Measurements from ENCODE around the gene KIF26A.

Gene KIF26A

DNA sequence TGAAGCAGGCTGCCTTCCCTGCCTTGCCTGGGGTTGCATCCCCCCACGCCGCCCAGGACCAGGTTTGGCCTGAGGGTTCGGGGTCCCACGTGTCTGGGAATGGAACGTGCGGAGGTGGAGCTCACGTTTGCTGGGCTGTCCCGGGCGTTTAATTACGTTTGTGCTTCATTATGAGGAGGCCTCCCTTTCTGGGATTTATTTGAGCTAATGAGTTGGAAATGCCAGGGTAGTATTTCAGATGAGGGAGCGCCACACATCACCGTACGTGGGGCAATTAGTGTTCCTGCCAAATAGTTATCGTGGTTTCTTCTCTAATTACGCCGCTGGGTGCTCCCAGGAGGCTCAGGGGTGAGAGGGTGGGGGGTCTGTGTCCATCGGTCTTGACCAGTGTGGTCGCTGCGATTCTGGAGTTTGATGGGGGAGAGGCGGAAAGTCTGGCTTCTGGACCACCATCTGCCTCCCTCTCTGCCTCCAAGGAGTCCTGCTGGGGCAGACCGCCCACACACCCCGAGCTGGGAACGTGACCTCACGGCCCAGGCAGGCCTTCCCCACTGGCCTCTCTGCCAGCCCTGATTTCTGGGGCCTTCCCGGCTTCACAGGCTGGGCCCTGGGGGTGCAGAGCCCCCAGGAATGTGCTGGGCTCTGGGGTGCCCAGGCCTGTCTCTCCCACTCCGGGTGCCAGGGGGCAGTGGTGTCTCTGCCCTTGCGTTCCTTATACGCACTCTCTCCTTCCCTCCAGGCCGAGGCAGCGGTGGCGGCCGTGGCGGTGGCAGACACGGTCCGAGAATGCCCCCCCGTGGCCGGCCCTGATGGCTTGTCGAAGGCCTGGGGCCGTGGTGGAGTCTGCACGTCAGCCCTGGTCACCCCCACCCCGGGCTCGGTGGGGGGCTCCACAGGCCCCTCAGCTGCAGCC lies 18.9 kb downstream of the KIF26A start:
- DNase-seq (ENCODE audit: low spot score), result no peak

DNA sequence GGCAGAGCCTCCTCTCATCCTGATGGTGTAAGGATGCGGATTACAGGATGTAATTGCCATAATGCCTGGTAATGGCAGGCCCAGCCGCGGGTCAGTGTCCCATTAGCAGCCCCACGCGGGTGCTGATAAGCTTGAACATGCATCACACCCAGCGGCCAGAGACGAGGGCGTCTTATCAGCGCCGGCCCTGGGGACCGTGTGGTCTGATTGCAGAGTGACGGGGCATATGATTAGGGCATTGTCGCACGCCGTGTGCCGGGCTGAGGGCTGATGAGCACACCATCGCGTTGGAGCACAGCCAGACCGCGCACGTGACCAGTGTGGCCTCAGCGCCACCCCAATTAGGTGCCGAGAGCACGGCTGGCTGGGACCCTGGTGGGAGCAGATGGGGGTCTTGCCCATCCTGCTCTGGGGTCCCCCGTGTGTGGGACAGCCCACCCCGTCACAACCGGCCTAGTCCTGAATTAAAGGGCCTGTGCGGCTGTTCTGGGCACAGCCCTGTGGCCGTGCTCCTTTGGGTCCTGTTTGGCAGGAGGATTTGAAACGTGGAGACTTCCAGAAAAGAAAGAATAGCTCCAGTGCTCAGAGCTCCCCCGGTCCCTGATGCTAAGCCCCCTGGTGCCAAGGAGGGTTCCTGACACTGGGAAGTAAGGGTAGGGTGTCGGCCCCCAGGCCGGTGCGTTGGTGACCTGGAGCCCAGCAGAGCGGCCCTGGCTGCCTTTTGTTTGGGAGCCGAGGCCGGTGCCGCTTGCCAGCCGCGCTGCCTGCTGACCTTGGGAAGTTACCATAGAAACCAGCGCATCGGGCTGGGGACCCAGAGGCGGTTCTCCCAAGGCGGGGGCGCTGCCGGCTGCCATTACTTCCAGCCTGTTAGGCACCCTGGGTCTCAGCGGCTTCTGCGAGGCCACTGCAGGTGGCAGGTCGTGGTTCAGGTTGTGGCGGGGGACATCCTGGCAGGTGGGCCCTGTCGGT lies 20.7 kb downstream of the KIF26A start:
- DNase-seq (ENCODE audit: low spot score), result no peak

DNA sequence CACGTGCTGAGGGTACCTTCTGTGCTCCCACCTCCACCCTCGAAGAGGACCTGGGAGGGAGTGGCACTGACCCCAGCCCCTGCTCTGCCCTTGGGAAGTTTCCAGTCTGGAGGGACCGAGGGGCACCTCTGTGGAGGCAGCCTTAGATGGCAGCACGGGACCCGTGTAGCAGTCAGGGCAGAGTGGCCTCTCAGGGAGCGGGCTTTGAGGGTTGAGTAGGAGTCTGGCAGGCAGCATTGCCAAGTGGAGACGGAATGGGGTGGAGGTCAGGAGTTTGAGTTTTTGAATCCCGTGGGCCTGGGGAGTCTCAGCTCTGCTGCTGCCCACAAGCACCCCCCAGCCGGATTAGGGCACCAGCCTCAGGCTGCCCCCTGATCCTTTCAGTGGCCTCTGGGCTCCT lies 21.6 kb downstream of the KIF26A start:
- DNase-seq (ENCODE audit: low spot score), result no peak

DNA sequence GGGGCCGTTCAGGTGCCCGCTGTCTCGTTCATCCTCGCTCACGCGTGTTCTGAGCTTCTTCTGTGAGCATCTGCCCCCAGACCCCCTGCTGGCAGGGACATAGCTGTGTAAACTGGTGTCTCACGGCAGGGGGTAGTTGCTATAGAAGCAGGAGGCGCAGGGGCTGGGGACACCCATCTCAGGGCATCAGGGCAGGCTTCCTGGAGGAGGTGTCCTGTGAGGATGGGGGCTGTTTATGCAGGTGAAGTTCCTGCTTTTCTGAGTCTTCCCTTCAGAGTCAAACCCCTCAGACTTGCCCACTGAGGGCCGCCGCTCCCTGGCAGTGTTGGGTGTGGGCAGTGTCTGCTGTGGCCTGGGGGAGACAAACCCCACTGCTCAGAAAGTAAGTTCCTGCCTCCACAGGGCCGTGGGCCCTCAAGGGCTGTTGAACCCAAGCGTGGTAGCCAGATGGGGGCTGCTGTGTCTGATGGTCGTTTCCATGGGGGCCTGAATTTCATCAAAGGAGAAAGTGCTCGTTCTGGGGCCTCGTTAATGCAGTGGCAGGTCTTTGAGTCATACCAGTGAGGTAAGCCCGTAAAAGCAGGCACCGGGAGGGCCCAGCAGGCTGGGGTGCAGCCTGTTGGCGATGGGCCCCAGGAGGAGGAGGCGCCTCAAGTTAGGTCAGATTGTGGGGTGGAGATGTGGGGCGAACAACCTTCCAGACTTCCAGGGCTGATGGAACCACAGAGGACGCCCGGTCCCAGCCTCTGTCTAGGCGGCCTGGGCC lies 23.4 kb downstream of the KIF26A start:
- no peak for DNase-seq (ENCODE audit: low spot score)

DNA sequence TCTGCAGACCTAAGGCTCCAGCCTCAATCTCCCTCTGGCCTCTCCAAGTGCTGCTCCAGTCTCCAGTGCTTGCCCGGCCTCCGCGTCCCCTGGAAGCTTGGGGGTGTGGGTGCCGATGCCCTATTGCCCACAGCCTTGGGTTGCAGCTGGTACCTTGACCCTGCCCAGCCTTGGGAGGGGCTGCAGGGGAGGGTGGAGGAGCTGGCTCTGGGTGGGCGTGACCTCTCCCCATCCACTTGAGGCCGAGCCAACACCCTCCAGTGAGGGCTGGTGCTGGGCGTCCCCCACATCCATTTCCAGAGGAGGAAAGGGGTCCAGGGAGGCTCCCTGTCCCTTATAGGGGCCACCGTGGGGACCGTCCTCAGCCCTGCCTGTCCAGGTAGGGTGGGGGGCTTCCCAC lies 24.1 kb downstream of the KIF26A start:
- DNase-seq (ENCODE audit: low spot score), result no peak

DNA sequence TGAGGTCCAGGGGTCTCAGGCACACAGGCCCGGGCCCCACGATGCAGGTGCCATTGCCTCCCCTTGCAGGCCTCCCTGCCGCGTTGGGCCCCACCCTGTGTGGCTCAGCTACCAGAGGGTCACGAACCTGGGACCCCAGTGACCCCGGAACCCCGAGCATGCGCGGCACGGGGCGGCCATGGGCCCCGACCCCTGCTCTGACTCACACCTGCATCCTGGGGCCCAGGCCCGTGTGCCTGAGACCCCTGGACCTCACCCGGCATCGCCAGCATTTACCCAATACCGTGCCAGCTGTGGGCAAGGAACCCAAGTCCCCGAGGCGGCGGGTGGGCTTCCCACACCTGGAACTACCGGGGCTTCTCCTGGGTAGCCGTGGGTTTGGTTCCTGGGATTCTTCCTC lies 25.2 kb downstream of the KIF26A start:
- DNase-seq (ENCODE audit: low spot score), result no peak

DNA sequence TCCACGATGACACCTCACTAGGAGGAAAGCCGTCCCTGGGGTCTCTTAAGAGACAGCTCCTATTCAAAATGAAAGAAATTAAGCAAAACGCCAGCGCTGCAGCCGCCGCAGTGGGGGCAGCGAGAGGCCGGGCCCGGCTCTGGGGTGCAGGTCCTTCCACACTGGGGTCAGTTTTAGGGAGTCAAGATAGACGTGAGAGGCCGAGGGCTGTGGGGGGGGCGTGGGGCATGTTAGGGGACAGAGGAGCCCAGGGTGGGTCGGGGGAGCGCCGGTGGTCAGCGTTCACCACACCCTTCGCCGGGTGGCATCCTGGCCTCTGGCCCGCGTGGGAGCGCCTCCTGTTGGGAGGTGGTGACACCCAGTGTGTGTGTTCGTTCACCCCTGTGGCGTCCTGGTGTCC lies 25.7 kb downstream of the KIF26A start:
- DNase-seq (ENCODE audit: low spot score), result no peak

DNA sequence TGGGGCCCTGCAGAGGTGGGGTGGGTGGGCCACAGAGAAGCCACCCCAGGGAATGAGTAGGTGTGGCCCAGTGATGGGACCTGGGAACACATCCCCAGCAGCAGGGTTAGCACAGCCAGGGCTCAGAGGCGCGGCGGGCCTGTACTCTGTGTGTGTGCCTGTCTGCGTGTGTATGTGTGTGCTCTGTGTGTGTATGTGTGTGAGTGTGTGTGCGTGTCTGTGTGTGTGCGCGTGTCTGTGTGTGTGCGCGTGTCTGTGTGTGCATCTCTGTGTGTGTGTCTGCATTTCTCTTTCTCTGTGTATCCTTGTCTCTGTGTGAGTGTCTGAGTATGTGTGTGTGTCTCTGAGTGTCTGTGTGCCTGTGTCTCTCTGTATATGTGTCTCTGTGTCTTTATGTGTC lies 26.1 kb downstream of the KIF26A start:
- no peak for DNase-seq (ENCODE audit: low spot score)

DNA sequence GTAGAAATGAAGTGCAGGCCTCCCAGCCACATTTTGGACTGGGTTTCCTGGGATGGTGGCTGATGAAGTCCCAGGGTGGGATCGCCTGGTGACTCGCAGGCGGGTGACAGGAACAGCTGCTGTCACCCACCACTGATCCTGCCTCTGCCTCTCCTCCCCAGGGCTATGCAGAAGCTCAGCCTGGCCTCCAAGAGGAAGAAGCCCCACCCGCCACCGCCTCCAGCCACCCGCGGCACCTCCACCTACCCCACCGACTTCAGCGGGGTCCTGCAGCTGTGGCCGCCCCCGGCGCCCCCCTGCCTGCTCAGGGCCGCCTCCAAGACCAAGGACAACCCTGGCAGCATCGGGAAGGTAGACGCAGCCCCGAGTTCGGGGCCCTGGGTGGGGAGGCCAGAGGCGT lies 28.3 kb downstream of the KIF26A start:
- DNase-seq (ENCODE audit: low spot score), result no peak

DNA sequence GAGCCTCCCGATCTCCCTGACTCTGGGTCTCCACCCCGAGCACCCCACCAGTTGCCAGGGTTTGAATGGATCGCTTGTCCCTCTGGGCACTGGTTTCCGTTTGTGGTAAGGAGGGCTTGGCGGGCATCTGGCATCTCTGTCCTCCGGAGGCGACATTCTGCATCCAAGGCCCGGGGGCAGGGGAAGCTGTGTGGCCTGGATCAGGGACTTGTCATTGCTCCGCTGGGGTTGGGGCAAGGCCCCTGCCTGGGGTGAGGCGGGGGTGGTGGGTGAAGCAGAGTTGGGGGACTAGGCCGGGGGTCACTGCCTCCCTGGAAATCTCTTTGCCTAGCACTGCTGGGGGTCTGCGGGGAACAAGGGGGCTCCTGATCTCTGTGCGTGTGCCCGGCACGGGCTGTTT lies 30.2 kb downstream of the KIF26A start:
- DNase-seq (ENCODE audit: low spot score), result no peak

DNA sequence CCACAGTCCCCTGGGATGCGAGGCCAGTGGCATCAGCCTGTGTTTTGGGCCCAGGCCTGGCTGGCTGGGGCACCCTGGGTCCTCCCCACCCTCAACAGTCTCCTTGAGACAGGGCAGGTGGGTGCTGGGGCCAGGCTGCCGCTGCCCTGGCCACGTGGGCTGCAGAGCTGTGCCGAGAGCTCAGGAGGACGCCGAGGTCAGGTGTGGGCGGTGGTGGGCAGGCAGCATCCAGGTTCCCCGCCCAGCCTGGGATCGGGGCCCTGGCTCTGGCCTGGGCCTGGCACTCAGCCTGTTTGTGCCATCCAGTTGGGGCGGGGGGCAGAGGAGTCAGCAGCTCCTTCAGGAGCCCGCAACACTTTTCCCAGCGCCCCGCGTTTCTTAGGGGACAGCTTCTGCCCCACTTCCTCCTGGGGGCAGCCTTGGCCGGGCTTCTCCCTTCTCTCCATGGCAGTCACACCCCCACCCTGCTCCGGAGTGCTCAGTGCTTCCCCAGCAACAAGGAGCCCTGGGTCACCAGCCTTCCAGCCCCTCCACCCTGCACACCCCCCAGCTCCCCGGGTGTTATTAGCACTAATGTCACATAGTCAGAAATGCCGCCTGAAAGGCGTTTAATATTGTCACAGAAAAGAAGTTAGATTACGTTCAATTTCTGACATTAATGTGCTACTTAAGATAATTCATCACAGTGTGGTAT lies 30.8 kb downstream of the KIF26A start:
- no peak for DNase-seq (ENCODE audit: low spot score)

DNA sequence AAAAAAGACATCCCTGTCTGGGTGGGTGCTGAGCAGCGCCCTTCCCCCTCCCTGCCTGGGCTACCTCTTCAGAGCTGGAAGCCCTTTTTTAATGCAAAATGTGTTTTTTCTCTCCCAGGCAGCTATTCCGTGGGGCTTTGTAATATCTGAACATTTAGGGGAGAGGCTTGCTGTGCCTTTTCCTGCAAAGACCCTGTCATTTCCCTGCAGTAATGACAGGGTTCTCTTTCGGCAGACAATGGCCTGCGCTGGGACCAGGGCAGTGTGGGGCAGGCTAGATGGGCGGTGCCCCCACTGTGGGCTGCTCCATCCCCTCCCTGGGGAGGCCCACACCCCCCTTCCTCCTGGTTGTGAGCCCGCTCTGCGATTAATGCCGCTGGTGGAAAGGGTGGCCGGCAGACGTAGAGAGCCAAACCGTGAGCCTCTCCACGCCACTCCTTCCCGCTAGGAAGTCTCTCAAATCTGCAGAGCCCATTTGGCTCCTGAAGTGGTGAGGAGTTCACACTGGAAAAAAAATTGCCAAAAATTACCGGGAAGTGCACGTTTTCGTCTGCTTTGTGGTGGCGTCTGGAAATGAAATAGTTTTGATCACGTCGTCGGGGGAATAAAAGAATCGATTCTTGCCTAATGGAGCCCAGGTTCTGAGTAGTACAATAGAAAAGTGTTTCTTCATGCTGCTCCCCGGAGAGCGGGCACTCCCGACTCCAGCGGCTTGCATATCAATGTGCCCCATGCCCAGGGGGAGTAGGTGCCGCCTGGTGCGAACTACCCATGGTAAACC lies 31.5 kb downstream of the KIF26A start:
- no peak for DNase-seq (ENCODE audit: low spot score)

DNA sequence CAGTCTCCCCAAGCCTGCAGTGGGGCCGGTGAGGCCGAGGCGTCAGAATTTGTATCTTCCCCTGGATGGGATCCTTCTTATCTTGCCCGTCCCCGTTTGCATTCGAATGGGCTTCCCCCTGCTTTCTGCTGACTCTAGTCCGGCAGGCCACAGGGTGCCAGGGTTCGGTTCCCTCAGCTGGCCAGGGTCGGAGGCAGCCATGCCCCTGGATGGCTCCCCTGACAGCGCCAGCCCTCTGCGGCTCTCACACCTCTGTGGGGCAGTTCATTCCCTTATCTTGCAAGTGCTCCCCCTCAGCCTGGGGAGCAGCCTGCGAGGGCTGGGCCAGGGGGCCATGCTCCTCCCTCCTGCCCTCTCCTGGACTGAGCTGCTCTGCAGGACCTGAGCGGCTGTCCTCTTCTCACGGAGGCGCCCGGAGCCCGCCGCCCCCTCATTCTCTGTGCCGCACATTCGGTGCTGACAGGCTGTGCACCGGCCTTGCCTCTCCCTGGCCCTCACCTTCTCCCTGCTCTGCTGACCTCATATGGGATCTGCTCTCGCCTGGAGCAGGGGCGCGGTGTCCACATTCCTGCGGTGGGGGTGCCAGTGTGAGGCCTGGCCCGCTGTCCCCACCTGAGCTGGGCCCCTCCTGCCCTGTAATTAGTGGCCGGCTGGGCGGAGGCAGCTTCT lies 32.8 kb downstream of the KIF26A start:
- DNase-seq (ENCODE audit: low spot score), result no peak

DNA sequence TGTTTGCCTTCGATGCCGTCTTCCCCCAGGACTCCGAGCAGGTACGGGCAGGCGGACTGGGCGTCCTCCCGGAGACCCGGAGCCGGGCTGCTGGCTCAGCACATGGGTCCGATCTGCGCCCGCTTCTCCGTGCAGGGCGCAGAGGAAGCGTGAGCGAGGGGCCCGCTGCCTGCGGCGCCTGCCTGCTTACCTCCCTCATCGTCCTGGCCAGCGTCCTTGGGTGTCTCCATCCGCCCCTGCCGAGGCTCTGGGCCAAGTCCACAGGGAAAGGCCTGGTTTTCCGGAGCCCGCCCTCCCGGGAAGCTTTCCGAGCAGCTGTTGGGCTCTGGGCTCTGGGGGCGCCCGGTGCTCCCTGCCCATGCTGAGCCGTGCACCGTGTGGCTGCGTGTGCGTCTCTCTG lies 33.5 kb downstream of the KIF26A start:
- no peak for DNase-seq (ENCODE audit: low spot score)

DNA sequence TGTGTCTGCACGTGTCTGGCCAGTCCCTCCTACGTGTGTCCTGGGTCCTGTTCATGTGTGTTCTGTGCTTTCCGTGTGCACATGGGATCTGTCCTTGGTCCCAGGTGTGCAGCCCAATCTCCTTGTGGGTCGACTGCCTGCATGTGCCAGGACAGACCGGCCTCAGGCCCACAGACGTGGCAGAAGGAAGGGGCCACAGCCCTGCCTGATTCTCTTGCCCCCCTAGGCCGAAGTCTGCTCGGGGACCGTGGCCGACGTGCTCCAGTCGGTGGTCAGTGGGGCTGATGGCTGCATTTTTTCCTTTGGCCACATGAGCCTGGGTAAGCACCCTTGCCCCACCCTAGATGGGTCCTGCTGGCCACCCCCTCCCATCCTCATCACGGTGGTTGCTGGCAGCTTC lies 34.0 kb downstream of the KIF26A start:
- no peak for DNase-seq (ENCODE audit: low spot score)

DNA sequence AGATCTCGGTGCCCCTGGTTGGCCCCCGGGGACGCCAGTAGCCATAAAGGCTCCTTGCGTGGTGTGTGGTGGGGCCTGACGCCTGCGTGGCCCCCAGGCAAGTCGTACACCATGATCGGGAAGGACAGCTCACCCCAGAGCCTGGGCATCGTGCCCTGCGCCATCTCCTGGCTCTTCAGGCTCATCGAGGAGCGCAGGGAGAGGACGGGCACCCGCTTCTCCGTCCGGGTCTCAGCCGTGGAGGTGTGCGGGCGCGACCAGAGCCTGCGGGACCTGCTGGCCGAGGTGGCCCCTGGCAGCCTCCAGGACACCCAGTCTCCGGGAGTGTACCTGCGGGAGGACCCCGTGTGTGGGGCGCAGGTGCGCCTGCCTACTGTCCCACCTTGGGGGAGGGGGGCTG lies 34.5 kb downstream of the KIF26A start:
- no peak for DNase-seq (ENCODE audit: low spot score)

DNA sequence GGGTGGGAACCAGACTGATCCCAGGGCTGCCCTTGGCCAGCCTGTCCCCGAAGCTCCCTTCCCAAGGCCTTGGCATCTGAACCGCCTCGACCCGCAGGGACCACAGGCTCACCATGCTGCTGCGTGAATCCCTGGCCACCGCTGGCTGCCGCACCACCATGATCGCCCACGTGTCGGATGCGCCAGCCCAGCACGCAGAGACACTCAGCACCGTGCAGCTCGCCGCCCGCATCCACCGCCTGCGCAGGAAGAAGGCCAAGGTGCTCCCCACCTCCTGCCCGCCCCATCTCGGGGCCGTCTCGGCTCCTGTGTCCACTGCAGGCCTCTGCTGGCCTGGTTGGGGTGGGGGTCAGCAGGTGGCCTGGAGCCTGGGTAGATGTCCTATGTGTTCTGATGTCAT lies 35.7 kb downstream of the KIF26A start:
- no peak for DNase-seq (ENCODE audit: low spot score)

DNA sequence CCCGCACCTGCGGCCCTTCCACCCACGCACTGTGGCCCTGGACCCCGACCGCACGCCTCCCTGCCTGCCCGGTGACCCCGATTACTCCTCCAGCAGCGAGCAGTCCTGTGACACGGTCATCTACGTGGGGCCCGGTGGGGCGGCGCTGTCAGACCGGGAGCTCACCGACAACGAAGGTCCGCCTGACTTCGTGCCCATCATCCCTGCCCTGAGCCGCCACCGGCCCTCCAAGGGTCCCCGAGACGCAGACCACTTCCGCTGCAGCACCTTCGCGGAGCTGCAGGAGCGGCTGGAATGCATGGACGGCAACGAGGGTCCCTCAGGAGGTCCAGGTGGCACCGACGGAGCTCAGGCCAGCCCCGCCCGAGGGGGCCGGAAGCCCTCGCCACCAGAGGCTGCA lies 36.7 kb downstream of the KIF26A start:
- no peak for DNase-seq (ENCODE audit: low spot score)

DNA sequence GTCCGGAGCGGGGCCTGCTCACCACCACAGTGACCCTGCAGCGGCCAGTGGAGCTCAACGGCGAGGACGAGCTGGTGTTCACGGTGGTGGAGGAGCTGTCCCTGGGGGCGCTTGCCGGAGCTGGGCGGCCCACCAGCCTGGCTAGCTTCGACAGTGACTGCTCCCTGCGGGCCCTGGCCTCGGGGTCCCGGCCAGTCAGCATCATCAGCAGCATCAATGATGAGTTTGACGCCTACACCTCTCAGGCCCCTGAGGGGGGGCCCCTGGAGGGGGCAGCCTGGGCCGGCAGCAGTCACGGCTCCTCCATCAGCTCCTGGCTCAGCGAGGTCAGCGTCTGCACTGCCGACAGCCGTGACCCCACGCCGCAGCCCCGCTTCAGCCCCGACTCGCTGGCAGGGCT lies 37.4 kb downstream of the KIF26A start:
- DNase-seq (ENCODE audit: low spot score), result no peak

DNA sequence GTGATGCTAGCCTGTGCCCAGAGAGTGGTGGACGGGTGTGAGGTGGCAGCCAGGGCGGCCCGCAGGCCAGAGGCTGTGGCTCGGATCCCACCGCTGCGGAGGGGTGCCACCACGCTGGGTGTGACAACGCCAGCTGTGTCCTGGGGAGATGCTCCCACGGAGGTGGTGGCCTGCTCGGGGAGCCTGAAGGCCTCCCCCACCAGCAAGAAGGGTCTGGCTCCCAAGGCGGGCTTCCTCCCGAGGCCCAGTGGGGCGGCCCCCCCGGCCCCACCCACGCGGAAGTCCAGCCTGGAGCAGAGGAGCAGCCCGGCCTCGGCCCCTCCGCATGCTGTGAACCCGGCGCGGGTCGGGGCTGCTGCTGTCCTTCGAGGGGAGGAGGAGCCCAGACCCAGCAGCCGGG lies 38.2 kb downstream of the KIF26A start:
- DNase-seq (ENCODE audit: low spot score), result no peak
